GM23248 (cell line): Measurements from ENCODE around the gene CKS1B.

Source experiments
- EZH2 ChIP-seq: fragments of 200-600 bp; sonication (generic); IDR thresholded peaks from 2 replicates; pipeline ENCODE4 v1.6.1; 2018; ENCODE audit warnings: antibody characterized with exemption, mild to moderate bottlenecking; ENCODE audit not compliant: insufficient read depth, poor library complexity, severe bottlenecking
- EZH2phosphoT487 ChIP-seq: fragments of 200-600 bp; sonication (generic); IDR thresholded peaks from 2 replicates; pipeline ENCODE4 v1.6.1; 2018; ENCODE audit warnings: antibody characterized with exemption, moderate library complexity, mild to moderate bottlenecking, low read depth; ENCODE audit not compliant: insufficient read depth

DNA sequence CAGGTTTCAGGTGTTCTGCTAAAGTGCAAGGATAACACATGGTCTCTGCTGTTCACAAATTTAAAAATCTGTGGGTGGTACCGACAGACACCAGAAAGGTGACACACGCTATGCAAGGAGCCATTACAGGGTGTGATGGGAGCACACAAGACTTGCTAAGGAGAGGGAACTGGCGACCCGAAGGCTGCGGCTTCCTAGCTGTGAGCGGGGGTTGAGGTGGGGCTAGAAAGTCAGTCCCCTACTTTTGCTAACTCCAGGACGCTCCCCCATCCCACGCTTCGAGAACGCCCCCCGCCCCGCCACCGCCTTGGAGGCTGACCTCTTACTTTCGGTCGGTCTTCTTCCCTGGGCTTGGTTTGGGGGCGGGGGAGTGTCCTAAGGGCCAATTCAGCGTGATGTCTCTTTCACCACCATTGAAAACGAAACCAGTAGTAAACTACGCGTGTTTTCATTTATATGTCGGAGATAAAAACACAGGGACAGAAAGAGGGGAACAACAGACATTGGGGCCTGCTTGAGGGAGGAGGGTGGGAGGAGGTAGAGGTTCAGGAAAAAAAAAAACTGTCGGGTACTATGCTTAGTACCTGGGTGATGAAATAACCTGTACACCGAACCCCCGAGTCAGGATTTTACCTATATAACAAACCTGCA lies 1.1 kb downstream of the CKS1B start:
- TF ChIP-seq EZH2 (no peak), EZH2phosphoT487 (no peak)
